Mesodermal cell (in vitro differentiated cells): ENCODE data around the gene PCBP3.

ENCODE experiments used
- H3K27ac ChIP-seq: 2 replicates; pipeline ENCODE4 v1.7.0; 2013; ENCODE audit warnings: mild to moderate bottlenecking, low read depth, low read length, moderate library complexity; ENCODE audit not compliant: severe bottlenecking
- H3K36me3 ChIP-seq: 2 replicates; pipeline ENCODE4 v1.7.1; 2013; ENCODE audit warnings: mild to moderate bottlenecking, low read length, moderate library complexity; ENCODE audit not compliant: control insufficient read depth, insufficient read depth
- H3K4me1 ChIP-seq: one replicate; pipeline ENCODE4 v1.7.1; 2013; ENCODE audit warnings: mild to moderate bottlenecking, low read length; ENCODE audit not compliant: insufficient read depth, control insufficient read depth, poor library complexity, severe bottlenecking
- H3K4me3 ChIP-seq: 2 replicates; pipeline ENCODE4 v1.7.0; 2013; ENCODE audit warnings: low read length, control low read depth, mild to moderate bottlenecking; ENCODE audit not compliant: insufficient read depth, poor library complexity, severe bottlenecking; ENCODE audit errors: extremely low read depth
- H3K9me3 ChIP-seq: 2 replicates; pipeline ENCODE4 v1.7.1; 2013; ENCODE audit warnings: mild to moderate bottlenecking, low read length, moderate library complexity; ENCODE audit not compliant: control insufficient read depth
- WGBS, 2 experiments: methylation state at CpG; one replicate each; pipeline ENCODE4 v1.1.5; 2013; ENCODE audit warnings: missing lambda C conversion rate in 2 of 2; ENCODE audit not compliant: insufficient coverage in 2 of 2; 5-methylcytosine and 5-hydroxymethylcytosine counted together

The PCBP3 gene

GRCh38 chr21:45791562-45792418 is 148.3 kb downstream of the PCBP3 start:
- 88 to 96% methylated on average over 11 to 12 of the region's 19 CpGs for WGBS, 2 experiments
- Histone ChIP-seq H3K9me3 (no peaks in the 10 kb centered on the region), H3K4me3 (no peak overlapping the region), H3K36me3 (no peaks in the 10 kb centered on the region), H3K27ac (no peak overlapping the region), H3K4me1 (no peaks in the 10 kb centered on the region)

- Histone ChIP-seq H3K36me3 (no peaks in the 10 kb centered on the region), H3K9me3 (no peaks in the 10 kb centered on the region), H3K27ac (no peak overlapping the region), H3K4me3 (no peak overlapping the region), H3K4me1 (no peaks in the 10 kb centered on the region)
- 85 to 87% methylated on average over 22 of the region's 22 CpGs for WGBS, 2 experiments
Measured at GRCh38 chr21:45792682-45793383, 149.3 kb downstream of the PCBP3 start.

- Histone ChIP-seq H3K27ac (no peak overlapping the region), H3K4me3 (no peak overlapping the region), H3K4me1 (no peaks in the 10 kb centered on the region), H3K36me3 (no peaks in the 10 kb centered on the region), H3K9me3 (no peaks in the 10 kb centered on the region)
- 93 to 95% methylated on average over 4 to 5 of the region's 6 CpGs for WGBS, 2 experiments
Measured at GRCh38 chr21:45794027-45794426, 150.5 kb downstream of the PCBP3 start.

- WGBS, 2 experiments, result 90 to 100% methylated on average over 1 to 3 of the region's 3 CpGs
- no peaks in the 10 kb centered on the region for H3K36me3 ChIP-seq
- H3K4me3 ChIP-seq, result no peak overlapping the region
- no peak overlapping the region for H3K27ac ChIP-seq
- H3K9me3 ChIP-seq, result no peaks in the 10 kb centered on the region
- H3K4me1 ChIP-seq, result no peaks in the 10 kb centered on the region
Measured at GRCh38 chr21:45796003-45796402, 152.5 kb downstream of the PCBP3 start.

GRCh38 chr21:45797338-45797737 is 153.8 kb downstream of the PCBP3 start:
- Histone ChIP-seq H3K9me3 (no peaks in the 10 kb centered on the region), H3K4me3 (no peak overlapping the region), H3K27ac (no peak overlapping the region), H3K36me3 (no peaks in the 10 kb centered on the region), H3K4me1 (no peaks in the 10 kb centered on the region)
- 61 to 67% methylated on average over 6 to 8 of the region's 8 CpGs for WGBS, 2 experiments

- no peaks in the 10 kb centered on the region for H3K36me3 ChIP-seq
- no peak overlapping the region for H3K4me3 ChIP-seq
- no peak overlapping the region for H3K27ac ChIP-seq
- no peaks in the 10 kb centered on the region for H3K4me1 ChIP-seq
- WGBS, 2 experiments, result 89 to 93% methylated on average over 9 of the region's 9 CpGs
- H3K9me3 ChIP-seq, result no peaks in the 10 kb centered on the region
Measured at GRCh38 chr21:45799765-45800338, 156.3 kb downstream of the PCBP3 start.

GRCh38 chr21:45800339-45801080 is 157.0 kb downstream of the PCBP3 start:
- no peaks in the 10 kb centered on the region for H3K9me3 ChIP-seq
- no peaks in the 10 kb centered on the region for H3K4me1 ChIP-seq
- H3K36me3 ChIP-seq, result no peaks in the 10 kb centered on the region
- no peak overlapping the region for H3K27ac ChIP-seq
- no peak overlapping the region for H3K4me3 ChIP-seq
- WGBS, 2 experiments, result 84 to 92% methylated on average over 10 to 14 of the region's 14 CpGs

GRCh38 chr21:45801129-45801964 is 157.8 kb downstream of the PCBP3 start:
- no peaks in the 10 kb centered on the region for H3K4me1 ChIP-seq
- H3K36me3 ChIP-seq, result no peaks in the 10 kb centered on the region
- no peak overlapping the region for H3K4me3 ChIP-seq
- no peaks in the 10 kb centered on the region for H3K9me3 ChIP-seq
- no peak overlapping the region for H3K27ac ChIP-seq
- 94% methylated on average over 6 of the region's 7 CpGs for WGBS, 2 experiments

- H3K4me1 ChIP-seq, result no peaks in the 10 kb centered on the region
- H3K36me3 ChIP-seq, result no peaks in the 10 kb centered on the region
- 85 to 92% methylated on average over 8 of the region's 8 CpGs for WGBS, 2 experiments
- no peaks in the 10 kb centered on the region for H3K9me3 ChIP-seq
- H3K27ac ChIP-seq, result no peak overlapping the region
- H3K4me3 ChIP-seq, result no peak overlapping the region
Measured at GRCh38 chr21:45801989-45802388, 158.5 kb downstream of the PCBP3 start.

GRCh38 chr21:45802425-45802824 is 158.9 kb downstream of the PCBP3 start:
- no peak overlapping the region for H3K27ac ChIP-seq
- H3K4me1 ChIP-seq, result no peaks in the 10 kb centered on the region
- H3K9me3 ChIP-seq, result no peaks in the 10 kb centered on the region
- H3K4me3 ChIP-seq, result no peak overlapping the region
- WGBS, 2 experiments, result 88 to 89% methylated on average over 8 of the region's 9 CpGs
- H3K36me3 ChIP-seq, result no peaks in the 10 kb centered on the region
